Measurements from ENCODE around the gene RBM27. TPM values are rescaled to one million over a fixed set of nuclear protein-coding genes. Genes with fewer than 3 reads are reported as not detected.

Gene RBM27
- total RNA-seq, 2 experiments from 2014 or later = 18.8 to 23.3 TPM

- Mint-ChIP-seq H3K27ac (no peak overlapping the region), H3K27me3 (no peaks in the 10 kb centered on the region), H3K4me1 (peaks cover 20% of the 10 kb centered on the region), H3K9me3 (no peaks in the 10 kb centered on the region), H3K4me3 (no peak overlapping the region), H3K36me3 (ENCODE audit: low read depth) (peaks cover 48% of the 10 kb centered on the region)
- ChIA-PET CTCF (no interaction called here), POLR2A (no interaction called here)
- no peak for DNase-seq
These were observed 39.8 kb downstream of the RBM27 start for GRCh38 chr5:146243247-146243646.

GRCh38 chr5:146248561-146248960 is 45.2 kb downstream of the RBM27 start:
- Mint-ChIP-seq H3K4me3 (no peak overlapping the region), H3K4me1 (peaks cover 14% of the 10 kb centered on the region), H3K27ac (no peak overlapping the region), H3K27me3 (no peaks in the 10 kb centered on the region), H3K9me3 (no peaks in the 10 kb centered on the region), H3K36me3 (ENCODE audit: low read depth) (peaks cover 48% of the 10 kb centered on the region)
- CTCF ChIA-PET = interaction anchor here (0.6 kb wide), 1 partner anchor 101 kb away, joined by 3 read pairs; no protein-coding TSS in a partner anchor
- POLR2A ChIA-PET = interaction anchor here (1.1 kb wide), 1 partner anchor 10 kb away, joined by 4 read pairs; no protein-coding TSS in a partner anchor
- no peak for DNase-seq

- Mint-ChIP-seq H3K27me3 (no peaks in the 10 kb centered on the region), H3K36me3 (ENCODE audit: low read depth) (peaks cover 48% of the 10 kb centered on the region), H3K9me3 (no peaks in the 10 kb centered on the region), H3K4me1 (peaks cover 20% of the 10 kb centered on the region), H3K4me3 (no peak overlapping the region), H3K27ac (no peak overlapping the region)
- ChIA-PET CTCF (interaction anchor here (0.9 to 1.0 kb wide), 2 partner anchors 9 to 36 kb away, joined by 3 to 4 read pairs; no protein-coding TSS in a partner anchor), POLR2A (no interaction called here)
- DNase-seq = no peak
These were observed 46.4 kb downstream of the RBM27 start for GRCh38 chr5:146249801-146250200.

Other genes starting within 250 kb of the RBM27 start
- gene PLAC8L1, start 98.0 kb upstream of the RBM27 start, total RNA-seq = under 1 TPM in 1 of 2 experiments, not detected in 1; 0.50 TPM
- gene LARS1, start 21.0 kb upstream of the RBM27 start, total RNA-seq = 100 to 1,000 TPM; 105 to 120 TPM
- gene POU4F3, start 135.2 kb downstream of the RBM27 start, total RNA-seq = not detected
- gene TCERG1, start 243.7 kb downstream of the RBM27 start, total RNA-seq = 10 to 100 TPM; 77.0 to 79.2 TPM

All from activated CD4-positive, alpha-beta memory T cell treated with anti-CD3 and anti-CD28 coated beads, Interleukin-2, amount 10 ng/mL, durations not matched to agents 7 days and 5 days (primary cell).